HEK293 (cell line): ENCODE measurements around the gene ZFAND3.

ENCODE experiments used
- CTCF ChIP-seq: fragments of 450-650 bp; formaldehyde crosslinking; IDR thresholded peaks from 2 replicates; pipeline ENCODE4 v1.5.1; 2016; ENCODE audit warnings: missing biosample characterization, missing genetic modification characterization
- GLI2 ChIP-seq: fragments of 450-650 bp; formaldehyde crosslinking; IDR thresholded peaks from 2 replicates; pipeline ENCODE4; 2017; ENCODE audit warnings: missing biosample characterization, missing genetic modification characterization, low read depth, borderline replicate concordance
- KLF9 ChIP-seq: fragments of 450-650 bp; formaldehyde crosslinking; IDR thresholded peaks from 2 replicates; pipeline ENCODE4 v1.5.1; 2016; ENCODE audit warnings: missing biosample characterization, missing genetic modification characterization, low read depth
- MZF1 ChIP-seq: fragments of 450-650 bp; formaldehyde crosslinking; IDR thresholded peaks from 2 replicates; pipeline ENCODE4 v1.5.1; 2017; ENCODE audit warnings: missing biosample characterization, missing genetic modification characterization, borderline replicate concordance
- ZNF280D ChIP-seq: fragments of 450-650 bp; formaldehyde crosslinking; IDR thresholded peaks from 2 replicates; pipeline ENCODE4 v1.5.1; 2016; ENCODE audit warnings: missing biosample characterization, missing genetic modification characterization
- ZNF629 ChIP-seq: fragments of 450-650 bp; formaldehyde crosslinking; IDR thresholded peaks from 2 replicates; pipeline ENCODE4 v1.5.1; 2017; ENCODE audit warnings: missing biosample characterization, missing genetic modification characterization
- ZNF701 ChIP-seq: fragments of 450-650 bp; formaldehyde crosslinking; IDR thresholded peaks from 2 replicates; pipeline ENCODE4 v1.5.1; 2016; ENCODE audit warnings: missing biosample characterization, missing genetic modification characterization

- TF ChIP-seq ZNF701 (tag by site-specific recombination), result no peak
- no peak for TF ChIP-seq MZF1 (tag by site-specific recombination)
- TF ChIP-seq GLI2 (tag by site-specific recombination), result no peak
- TF ChIP-seq KLF9, result no peak
- TF ChIP-seq CTCF (tag by site-specific recombination), result no peak
- TF ChIP-seq ZNF280D, result no peak
- no peak for TF ChIP-seq ZNF629 (tag by site-specific recombination)
These were observed 226.3 kb downstream of the ZFAND3 start for GRCh38 chr6:38045701-38046305.
